Activated CD8-positive, alpha-beta memory T cell treated with anti-CD3 and anti-CD28 coated beads for 48 hours (primary cell): Measurements from ENCODE around the gene STC2.

Experiments used
- DNase-seq, 3 experiments: peaks; one replicate each; pipeline ENCODE4 v3.0.0-alpha.2; 2020; ENCODE audit warnings: low read depth in 2 of 3, low spot score in 2 of 3

The STC2 gene

GRCh38 chr5:173314166-173314952 is 13.9 kb downstream of the STC2 start:
- no peak for DNase-seq

DNA sequence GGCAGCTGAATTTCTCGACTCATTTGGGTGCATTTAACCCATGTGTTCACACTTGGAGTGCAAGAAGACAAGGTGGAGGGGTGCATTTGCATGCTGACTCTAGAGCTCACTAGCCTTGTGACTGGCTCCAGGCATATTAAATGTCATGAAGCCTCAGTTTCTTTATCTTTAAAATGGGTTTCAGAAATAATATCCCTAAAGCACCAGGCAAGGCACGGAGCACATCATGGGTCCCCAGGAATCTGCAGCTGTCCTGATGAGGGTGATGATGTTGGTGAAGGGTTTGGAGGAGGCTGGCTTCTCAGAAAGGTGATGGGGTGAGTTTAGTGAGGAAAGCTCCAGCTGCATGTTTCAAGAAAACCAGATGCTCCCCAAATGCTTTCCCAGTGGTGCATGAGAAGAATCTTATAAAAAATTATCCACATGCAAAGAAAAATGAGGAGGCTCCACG is 14.8 kb downstream of the STC2 start:
- DNase-seq = no peak

- DNase-seq = no peak
These were observed 15.4 kb downstream of the STC2 start for GRCh38 chr5:173312821-173313220.

DNA sequence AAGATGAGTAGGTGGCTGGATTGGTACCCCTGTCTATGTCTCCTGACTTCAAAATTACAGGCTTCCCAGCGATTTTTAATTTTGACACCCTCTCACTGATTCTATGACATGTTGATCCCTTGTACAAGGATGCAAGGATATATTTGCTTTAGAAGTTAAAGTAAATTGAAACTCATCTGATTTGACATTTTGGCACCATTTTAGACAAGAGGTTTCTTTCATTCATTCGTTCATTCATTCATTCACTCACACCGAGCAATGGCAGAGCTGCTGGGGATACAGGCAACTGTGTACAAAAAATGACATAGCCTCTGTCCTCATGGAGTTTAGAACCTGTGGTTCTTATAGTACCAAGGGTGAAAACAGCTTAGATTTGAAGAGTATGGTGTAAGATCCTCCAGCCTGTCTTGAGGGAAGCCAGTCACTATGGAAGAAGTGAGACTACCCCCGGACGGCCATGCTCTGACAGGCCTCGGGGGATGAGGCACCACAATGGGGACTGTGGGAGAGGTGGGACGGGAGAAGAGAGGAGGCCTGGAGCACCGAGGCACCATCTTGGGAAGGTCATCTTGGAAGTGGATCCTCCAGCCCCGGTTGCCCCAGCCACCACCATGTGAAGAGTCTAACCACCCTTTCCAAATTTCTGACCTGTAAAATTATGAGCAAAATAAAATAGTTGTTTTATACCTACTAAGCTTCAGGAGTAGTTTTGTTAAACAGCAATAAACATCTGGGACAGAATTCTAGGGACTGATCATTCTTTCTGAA is 16.2 kb downstream of the STC2 start:
- no peak for DNase-seq

DNA sequence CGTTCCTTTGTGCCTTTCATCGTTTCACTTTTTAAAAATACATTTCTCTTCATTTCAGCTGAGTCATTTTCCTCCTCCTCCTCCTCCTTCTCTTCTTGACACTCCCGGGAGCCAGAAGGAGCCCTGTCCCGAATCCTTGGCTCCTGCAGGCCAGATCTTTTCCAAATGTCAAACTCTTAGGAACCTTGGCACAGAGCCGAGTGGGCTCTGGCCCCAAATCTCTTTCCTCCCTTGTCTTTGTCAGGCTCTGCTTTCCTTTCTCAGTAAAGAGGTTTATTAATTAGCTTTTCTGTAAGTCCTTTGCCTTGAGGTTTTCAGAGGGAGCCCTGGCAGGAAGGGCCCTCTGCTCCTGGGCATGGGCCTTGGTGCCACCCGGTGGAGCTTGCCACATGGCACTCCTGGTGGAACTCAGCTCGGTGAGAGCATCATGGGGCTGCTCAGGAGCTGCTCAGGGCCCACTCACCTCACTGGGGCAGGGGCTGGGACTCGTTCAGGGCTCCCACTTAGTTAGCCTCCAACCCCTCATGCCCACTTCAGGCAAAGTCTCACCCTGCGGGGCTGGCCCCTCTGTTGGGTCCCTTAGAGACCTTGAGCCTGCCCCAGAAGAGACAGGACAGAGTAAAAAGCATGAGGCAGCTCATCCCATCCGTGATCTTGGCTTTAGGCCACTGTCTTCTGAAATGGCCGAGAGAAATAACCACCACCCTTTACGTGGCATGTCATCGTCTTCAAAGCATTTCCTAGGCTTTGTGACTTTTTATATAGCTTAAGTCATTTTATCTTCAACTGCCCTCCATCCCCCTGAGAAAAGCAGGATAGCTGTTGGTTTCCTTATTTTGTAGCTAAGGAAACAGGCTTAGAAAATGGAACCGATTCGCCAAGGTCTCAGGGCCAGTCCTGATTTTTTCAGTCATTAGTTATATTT is 17.1 kb downstream of the STC2 start:
- DNase-seq = no peak

GRCh38 chr5:173310218-173310769 is 17.9 kb downstream of the STC2 start:
- DNase-seq = no peak

DNA sequence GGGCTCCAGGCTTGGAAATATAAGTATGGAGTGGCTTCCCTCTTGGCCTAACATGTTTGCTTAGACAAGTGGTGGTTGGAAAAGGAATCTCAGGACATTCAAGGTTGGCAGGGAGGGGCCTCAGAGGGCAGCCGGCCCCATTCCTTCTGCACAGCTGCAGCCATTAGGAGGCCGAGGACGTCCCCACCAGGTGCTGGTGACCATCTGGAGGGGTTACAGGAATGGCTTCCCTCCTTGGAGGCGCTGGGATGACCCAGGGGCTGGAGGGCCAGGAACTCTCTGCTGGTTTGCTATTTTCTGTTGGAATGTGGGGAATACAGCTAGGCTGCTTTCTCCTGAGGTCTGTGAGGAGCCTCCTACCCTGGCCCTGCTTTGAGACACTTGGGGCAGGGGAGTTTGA is 18.5 kb downstream of the STC2 start:
- DNase-seq = no peak

DNA sequence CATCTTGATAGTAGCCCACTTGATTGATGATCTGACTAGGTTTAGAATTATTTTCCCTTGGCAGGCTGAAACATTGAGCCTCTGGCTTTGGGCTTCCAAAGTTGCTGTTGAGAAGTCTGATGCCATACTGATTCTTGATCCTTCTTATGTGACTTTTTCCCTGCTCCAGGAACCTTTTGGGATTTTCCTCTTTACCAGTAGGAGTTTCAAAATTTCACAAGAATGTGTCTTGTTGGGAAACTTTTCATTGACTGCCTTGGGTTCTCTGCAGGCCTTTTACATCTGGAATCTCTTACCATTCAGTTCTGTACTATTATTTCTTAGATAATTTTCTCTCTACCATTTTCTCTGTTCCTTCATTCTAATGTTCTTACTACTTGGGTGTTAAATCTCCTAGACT is 20.0 kb downstream of the STC2 start:
- DNase-seq = no peak

DNA sequence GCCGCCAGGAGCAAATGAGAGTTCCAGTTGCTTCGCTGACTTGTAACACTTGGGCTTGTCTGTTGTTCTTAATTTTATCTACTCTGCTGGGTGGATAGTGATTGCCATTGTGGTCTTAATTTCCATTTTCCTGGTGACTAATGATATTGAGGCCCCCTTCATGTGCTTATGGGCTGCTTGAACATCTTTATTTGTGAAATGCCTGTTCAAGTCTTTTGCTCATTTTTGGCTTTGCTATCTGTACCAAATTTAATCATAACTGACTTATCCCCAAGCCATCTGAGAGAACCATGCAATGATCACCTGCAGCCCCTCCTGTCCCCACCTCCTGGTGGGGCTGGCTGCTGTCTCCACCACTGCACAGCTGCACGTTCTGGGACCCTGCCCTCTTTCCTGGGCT is 20.5 kb downstream of the STC2 start:
- no peak for DNase-seq

GRCh38 chr5:173306695-173307094 is 21.5 kb downstream of the STC2 start:
- DNase-seq = no peak

- no peak for DNase-seq
These were observed 23.6 kb downstream of the STC2 start for GRCh38 chr5:173304591-173304988.

DNA sequence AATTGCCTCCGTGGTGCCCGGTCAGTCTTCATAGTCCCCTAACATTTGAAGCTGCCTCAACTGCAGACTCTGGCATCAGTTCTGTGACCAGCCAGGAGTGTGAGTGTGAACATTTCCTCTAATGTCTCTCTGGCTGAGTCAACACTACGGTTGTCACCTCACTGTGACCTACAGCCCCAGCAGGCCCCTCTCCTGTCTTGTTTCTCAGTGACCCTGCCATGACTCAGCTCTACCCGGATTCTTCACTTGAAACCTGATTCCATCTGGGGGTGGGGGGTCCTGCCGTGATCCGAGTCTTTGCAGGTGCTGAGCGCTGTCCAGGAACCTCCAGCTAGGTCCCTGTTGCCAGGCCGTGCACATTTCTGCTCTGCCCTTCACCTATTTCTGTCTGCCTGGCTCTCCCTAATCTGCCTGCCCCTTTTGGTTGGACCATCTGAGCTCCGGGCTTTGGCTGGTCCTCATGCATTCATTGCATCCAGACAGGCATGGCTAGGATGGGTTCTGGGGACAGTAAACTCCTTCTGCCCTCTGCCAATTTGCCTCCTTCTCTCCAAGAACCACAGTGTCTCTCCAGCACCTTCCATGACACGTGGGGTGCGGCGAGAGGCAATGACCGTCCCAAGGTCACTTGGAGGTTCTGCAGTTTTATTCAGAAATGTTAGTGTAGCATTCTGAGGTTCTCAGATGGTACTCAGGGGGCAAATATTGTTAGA is 24.2 kb downstream of the STC2 start:
- DNase-seq = no peak

GRCh38 chr5:173302546-173303155 is 25.6 kb downstream of the STC2 start:
- DNase-seq = no peak

DNA sequence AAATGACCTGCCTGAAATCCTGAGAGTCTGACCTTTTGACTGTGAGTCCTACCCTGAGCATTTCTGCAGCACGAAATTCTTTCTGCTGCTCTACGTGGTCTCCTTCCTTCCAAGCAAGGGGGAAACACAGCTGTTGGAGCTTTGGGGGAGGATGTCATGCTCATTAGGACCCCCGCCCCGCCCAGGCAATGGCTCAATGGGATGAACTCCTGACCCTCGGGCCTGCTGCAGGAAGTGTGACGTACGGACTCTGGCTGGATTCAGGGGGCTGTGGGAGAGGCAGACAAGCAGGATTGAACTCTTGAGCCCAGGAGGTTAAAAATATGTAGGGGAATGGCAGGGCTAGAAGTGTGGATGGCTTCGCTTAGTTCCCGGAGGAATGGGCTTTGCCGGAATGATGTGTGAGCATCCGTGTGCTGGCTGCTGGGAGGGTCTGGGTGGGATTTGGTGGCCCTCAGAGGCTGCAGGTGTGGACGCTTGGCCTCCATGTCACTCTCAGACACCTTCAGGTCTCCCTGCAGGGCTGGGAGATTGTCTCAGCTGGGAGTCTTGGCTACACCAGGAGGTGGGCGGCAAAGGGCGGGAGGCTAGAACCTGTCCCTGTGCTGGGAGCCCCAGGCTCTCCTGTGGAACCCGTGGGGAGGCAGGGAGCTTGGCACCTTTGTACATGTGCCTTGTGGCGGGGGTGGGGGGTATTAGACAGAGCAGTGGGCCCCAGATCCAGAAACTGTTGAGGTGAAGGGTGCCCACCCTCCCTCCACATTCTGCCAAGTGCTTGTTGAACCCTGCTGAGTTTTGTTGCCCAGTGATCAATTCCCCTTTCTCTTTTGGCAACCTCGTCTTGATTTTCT is 26.3 kb downstream of the STC2 start:
- no peak for DNase-seq

- no peak for DNase-seq
These were observed 27.7 kb downstream of the STC2 start for GRCh38 chr5:173300389-173301047.

GRCh38 chr5:173299820-173300219 is 28.4 kb downstream of the STC2 start:
- DNase-seq = no peak

GRCh38 chr5:173298213-173298926 is 29.8 kb downstream of the STC2 start:
- no peak for DNase-seq

DNA sequence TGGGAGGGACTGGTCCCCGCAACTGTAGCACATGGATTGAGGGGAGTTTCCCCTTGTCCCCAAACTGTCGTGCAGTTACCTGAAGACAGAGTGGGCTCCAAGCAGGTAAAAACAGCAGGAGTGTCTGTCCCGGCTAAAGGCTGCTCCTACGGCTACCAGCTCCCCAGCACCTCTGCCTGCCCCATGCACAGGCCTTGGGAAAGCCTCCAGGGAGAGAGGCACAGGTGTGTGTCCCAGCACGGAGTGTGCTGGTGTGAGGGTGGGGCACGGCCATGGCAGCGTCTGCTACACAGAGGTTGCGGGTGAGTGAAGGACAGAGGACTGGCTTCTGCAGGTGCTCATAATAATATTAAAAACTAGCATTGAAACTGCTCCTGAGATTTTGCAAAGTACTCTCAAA is 30.4 kb downstream of the STC2 start:
- no peak for DNase-seq
